OCI-LY3 (cell line): ENCODE results near the gene LAG3.

Experiments used
- CTCF ChIP-seq: fragments of 200-600, 300-600 bp; sonication (generic); IDR thresholded peaks from 2 replicates; pipeline ENCODE4 v1.5.1; 2014; ENCODE audit warnings: antibody characterized with exemption, low read length, low read depth
- EZH2phosphoT487 ChIP-seq: fragments of 200-600 bp; shearing (Covaris generic); IDR thresholded peaks from 2 replicates; pipeline ENCODE4 v1.6.1; 2018; ENCODE audit warnings: antibody characterized with exemption, mixed run types, low read depth

- TF ChIP-seq CTCF = peak; percentile 82
- no peak for TF ChIP-seq EZH2phosphoT487
Measured at GRCh38 chr12:6825398-6826124, 53.2 kb downstream of the LAG3 start.
